B cell (primary cell): ENCODE data around the gene LIMCH1.

Experiments used
- EZH2 ChIP-seq: IDR thresholded peaks from 2 replicates; pipeline ENCODE4 v1.6.1; 2012; ENCODE audit warnings: borderline replicate concordance, low read depth, mild to moderate bottlenecking, moderate library complexity, low read length; ENCODE audit not compliant: insufficient read depth, poor library complexity, severe bottlenecking
- TF ChIP-seq, protein P1 (sequence below): fragments of 200-600 bp; IDR thresholded peaks from one replicate; pipeline ENCODE4 v1.8.0; 2022; ENCODE audit warnings: antibody characterized with exemption, mild to moderate bottlenecking

DNA sequence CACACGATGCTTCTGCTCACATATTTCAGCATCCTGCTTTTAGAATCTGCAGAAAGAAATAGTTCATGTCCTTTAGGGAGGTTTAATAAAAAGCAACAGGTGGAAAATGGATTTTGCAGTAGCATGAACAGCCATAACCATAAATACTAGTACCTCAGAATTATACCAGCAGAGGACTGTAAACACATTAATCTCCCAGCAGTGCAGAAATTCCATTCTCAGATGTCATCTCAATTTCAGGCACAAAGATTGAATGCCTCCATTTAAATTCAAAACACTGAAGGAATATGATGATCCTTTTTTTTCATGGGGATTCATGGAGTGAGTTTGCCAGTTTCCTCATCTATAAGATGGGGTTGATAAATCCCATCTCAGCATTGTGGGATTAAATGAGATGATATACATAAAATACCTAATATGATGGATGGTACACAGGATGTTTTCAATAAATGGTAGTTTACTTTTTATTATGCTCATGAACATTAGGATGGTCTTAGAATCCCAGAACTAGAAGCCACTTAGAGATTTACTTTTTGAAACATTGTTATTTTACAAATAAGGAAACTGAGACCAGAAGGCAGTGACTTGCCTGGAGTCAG, 566 bp upstream of the LIMCH1 start:
- TF ChIP-seq, protein P1, sequence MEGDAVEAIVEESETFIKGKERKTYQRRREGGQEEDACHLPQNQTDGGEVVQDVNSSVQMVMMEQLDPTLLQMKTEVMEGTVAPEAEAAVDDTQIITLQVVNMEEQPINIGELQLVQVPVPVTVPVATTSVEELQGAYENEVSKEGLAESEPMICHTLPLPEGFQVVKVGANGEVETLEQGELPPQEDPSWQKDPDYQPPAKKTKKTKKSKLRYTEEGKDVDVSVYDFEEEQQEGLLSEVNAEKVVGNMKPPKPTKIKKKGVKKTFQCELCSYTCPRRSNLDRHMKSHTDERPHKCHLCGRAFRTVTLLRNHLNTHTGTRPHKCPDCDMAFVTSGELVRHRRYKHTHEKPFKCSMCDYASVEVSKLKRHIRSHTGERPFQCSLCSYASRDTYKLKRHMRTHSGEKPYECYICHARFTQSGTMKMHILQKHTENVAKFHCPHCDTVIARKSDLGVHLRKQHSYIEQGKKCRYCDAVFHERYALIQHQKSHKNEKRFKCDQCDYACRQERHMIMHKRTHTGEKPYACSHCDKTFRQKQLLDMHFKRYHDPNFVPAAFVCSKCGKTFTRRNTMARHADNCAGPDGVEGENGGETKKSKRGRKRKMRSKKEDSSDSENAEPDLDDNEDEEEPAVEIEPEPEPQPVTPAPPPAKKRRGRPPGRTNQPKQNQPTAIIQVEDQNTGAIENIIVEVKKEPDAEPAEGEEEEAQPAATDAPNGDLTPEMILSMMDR, result no peak
- no peak for TF ChIP-seq EZH2
